Stimulated activated naive CD4-positive, alpha-beta T cell (primary cell): ENCODE data around the gene UGT1A9.

Experiments
- DNase-seq, 6 experiments: peaks; one replicate each; lab custom pipeline; 2025; lab: John Stamatoyannopoulos, UW

The UGT1A9 gene

GRCh38 chr2:233758849-233759248 lies 87.2 kb downstream of the UGT1A9 start:
- no peak for DNase-seq

GRCh38 chr2:233760043-233760442 lies 88.3 kb downstream of the UGT1A9 start, which contains the start of gene UGT1A1:
Gene UGT1A1 (plus strand): TSS chr2:233760270. CDS start chr2:233760288, 18 bp downstream.
- no peak for DNase-seq

GRCh38 chr2:233761040-233761769 lies 89.5 kb downstream of the UGT1A9 start:
- no peak for DNase-seq

GRCh38 chr2:233764264-233764663 lies 92.6 kb downstream of the UGT1A9 start:
- DNase-seq = no peak

- no peak for DNase-seq
These were observed 93.1 kb downstream of the UGT1A9 start for GRCh38 chr2:233764761-233765160.

GRCh38 chr2:233766416-233766815 lies 94.7 kb downstream of the UGT1A9 start:
- DNase-seq = no peak

GRCh38 chr2:233768076-233768475 lies 96.4 kb downstream of the UGT1A9 start:
- no peak for DNase-seq

GRCh38 chr2:233769260-233769659 lies 97.6 kb downstream of the UGT1A9 start:
- DNase-seq = no peak

GRCh38 chr2:233772153-233772552 lies 100.5 kb downstream of the UGT1A9 start:
- DNase-seq = no peak

GRCh38 chr2:233772583-233772982 lies 100.9 kb downstream of the UGT1A9 start:
- DNase-seq = no peak

- no peak for DNase-seq
These were observed 102.2 kb downstream of the UGT1A9 start for GRCh38 chr2:233773854-233774253.

- no peak for DNase-seq
These were observed 103.7 kb downstream of the UGT1A9 start for GRCh38 chr2:233775414-233775813.

GRCh38 chr2:233778030-233778429 lies 106.3 kb downstream of the UGT1A9 start, which contains the start of gene MROH2A:
Gene MROH2A (plus strand): TSS chr2:233778330. CDS start chr2:233779359, 1,029 bp downstream.
- no peak for DNase-seq

- DNase-seq = no peak
These were observed 108.0 kb downstream of the UGT1A9 start for GRCh38 chr2:233779722-233780121.

GRCh38 chr2:233780771-233781170 lies 109.1 kb downstream of the UGT1A9 start:
- DNase-seq = no peak

- no peak for DNase-seq
These were observed 117.9 kb downstream of the UGT1A9 start for GRCh38 chr2:233789554-233789953.

- DNase-seq = no peak
These were observed 119.6 kb downstream of the UGT1A9 start for GRCh38 chr2:233791151-233791882.

- DNase-seq = no peak
These were observed 120.2 kb downstream of the UGT1A9 start for GRCh38 chr2:233791883-233792329.

GRCh38 chr2:233792720-233793119 lies 121.0 kb downstream of the UGT1A9 start:
- no peak for DNase-seq

- DNase-seq = no peak
These were observed 121.9 kb downstream of the UGT1A9 start for GRCh38 chr2:233793465-233794127.

GRCh38 chr2:233794128-233794658 lies 122.5 kb downstream of the UGT1A9 start:
- no peak for DNase-seq

GRCh38 chr2:233795735-233796171 lies 124.1 kb downstream of the UGT1A9 start:
- DNase-seq = no peak
